T-cell (primary cell): Measurements from ENCODE around the gene NKIRAS1. TPM values are rescaled to one million over a fixed set of nuclear protein-coding genes. Genes with fewer than 3 reads are reported as not detected.
"Not testable (repeated sequence)": the region's sequence is repeated elsewhere in the genome, so short reads cannot be mapped to it uniquely, and the experiment has no call there.

ENCODE experiments used
- ATAC-seq, 4 experiments: fragments of 200-7000 bp in 3 of 4; fragments of 150-1000 bp in 1 of 4; cut with Tn5 transposase; replicated peaks in 1 of 4; 1 replicate in 3 of 4; 2 replicates in 1 of 4; pipeline ENCODE4 v1.10.0; 2021; ENCODE audit warnings: moderate library complexity in 3 of 4, mild to moderate bottlenecking in 2 of 4, moderate number of reproducible peaks in 1 of 4
- CTCF ChIA-PET, 2 donors: fragments of 300-600 bp; sonication (Branson Sonifier 250); formaldehyde crosslinking; loops; one replicate each; lab custom pipeline; 2022; ENCODE audit warnings: antibody characterized with exemption in 2 of 2; lab: Charles Lee
- POLR2A ChIA-PET, 2 donors: fragments of 300-600 bp; sonication (Branson Sonifier 250); formaldehyde crosslinking; loops; one replicate each; lab custom pipeline; 2022; ENCODE audit warnings: antibody characterized with exemption in 2 of 2; lab: Charles Lee
- DNase-seq, 35 experiments: peaks; one replicate each; pipeline versions ENCODE4 v3.0.0 to v3.0.0-alpha.2; 2013 to 2023
- H3K27ac ChIP-seq: one replicate; pipeline ENCODE4 v1.5.1; 2013; ENCODE audit warnings: low read length
- H3K27me3 ChIP-seq, 2 experiments: replicated peaks in 1 of 2; 1 replicate in 1 of 2; 2 replicates in 1 of 2; pipeline versions ENCODE4 v1.6.1 to v1.7.0; 2013; ENCODE audit warnings: low read length in 1 of 2, mixed read lengths in 1 of 2; ENCODE audit not compliant: control insufficient read depth in 2 of 2, insufficient read depth in 2 of 2; ENCODE audit errors: extremely low read depth in 1 of 2
- H3K36me3 ChIP-seq, 2 donors: 1 replicate in 1 of 2; 2 replicates in 1 of 2; pipeline versions ENCODE4 v1.6.1 to v1.7.0; 2013; ENCODE audit warnings: low read length in 1 of 2; ENCODE audit not compliant: control insufficient read depth in 2 of 2, insufficient read depth in 1 of 2; ENCODE audit errors: extremely low read depth in 1 of 2
- H3K4me1 ChIP-seq, 2 experiments: 1 replicate in 1 of 2; 2 replicates in 1 of 2; pipeline versions ENCODE4 v1.6.1 to v1.7.0; 2013; ENCODE audit warnings: low read length in 2 of 2, mixed read lengths in 1 of 2; ENCODE audit not compliant: insufficient read depth in 2 of 2, control insufficient read depth in 1 of 2; ENCODE audit errors: extremely low read depth in 1 of 2
- H3K4me3 ChIP-seq, 2 donors: 1 replicate in 1 of 2; 2 replicates in 1 of 2; pipeline versions ENCODE4 v1.5.1 to v1.7.0; 2013; ENCODE audit warnings: mild to moderate bottlenecking in 2 of 2, low read length in 1 of 2, moderate library complexity in 1 of 2; ENCODE audit not compliant: control insufficient read depth in 1 of 2; ENCODE audit errors: extremely low read depth in 1 of 2
- H3K9me3 ChIP-seq: 2 replicates; pipeline ENCODE4 v1.7.0; 2013
- H3K27ac Mint-ChIP-seq, 2 donors: one replicate each; pipeline ENCODE4 v1.8.0; 2020 to 2021; ENCODE audit warnings: mild to moderate bottlenecking in 2 of 2, mixed read lengths in 2 of 2
- H3K27me3 Mint-ChIP-seq, 2 donors: one replicate each; pipeline ENCODE4 v1.8.0; 2021 to 2022; ENCODE audit warnings: mixed read lengths in 2 of 2
- H3K36me3 Mint-ChIP-seq: one replicate; pipeline ENCODE4 v1.8.0; 2021; ENCODE audit warnings: mixed read lengths
- H3K4me1 Mint-ChIP-seq, 3 donors: one replicate each; pipeline ENCODE4 v1.8.0; 2020 to 2022; ENCODE audit warnings: mixed read lengths in 3 of 3, mild to moderate bottlenecking in 1 of 3
- H3K4me3 Mint-ChIP-seq, 3 donors: one replicate each; pipeline ENCODE4 v1.8.0; 2020 to 2022; ENCODE audit warnings: mild to moderate bottlenecking in 3 of 3, mixed read lengths in 3 of 3, moderate library complexity in 3 of 3
- H3K9me3 Mint-ChIP-seq, 3 donors: one replicate each; pipeline ENCODE4 v1.8.0; 2020 to 2022; ENCODE audit warnings: mixed read lengths in 3 of 3
- WGBS: methylation state at CpG from one replicate; pipeline ENCODE4 v1.1.5; 2013; ENCODE audit warnings: missing lambda C conversion rate; ENCODE audit not compliant: insufficient coverage; 5-methylcytosine and 5-hydroxymethylcytosine counted together
- total RNA-seq, 35 experiments: library from RNA in 6 of 35; stranded (reverse) in 6 of 35; fragments of 120-200 nt in 1 of 35; gene quantifications; one replicate each; pipeline versions ENCODE4 v1.2.1 to v1.2.4 and lab custom pipeline; 2013 to 2026

The NKIRAS1 gene
- total RNA-seq, 5 donors from 2014 or later (not counting 1 experiment from before 2014, with no cell fraction given): 2.2 to 4.1 (median 3.6) TPM

DNA sequence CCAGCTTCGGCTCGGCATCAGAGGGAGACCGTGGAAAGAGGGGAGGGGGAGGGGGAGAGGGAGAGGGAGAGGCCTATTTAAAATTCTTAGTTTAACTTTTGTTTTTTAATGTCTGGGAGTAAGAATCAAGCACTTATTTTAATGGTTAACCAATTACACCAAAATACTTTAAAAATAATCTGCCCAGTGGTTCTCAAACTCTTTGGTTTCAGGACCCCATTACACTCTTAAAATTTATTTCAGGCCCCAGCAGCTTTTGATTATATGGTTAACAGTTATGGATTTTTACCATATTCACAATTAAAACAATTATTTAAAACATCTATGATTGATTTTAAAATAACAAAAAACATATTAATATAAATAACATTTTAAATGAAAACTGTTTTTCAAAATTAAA lies 44.5 kb downstream of the NKIRAS1 start:
- H3K36me3 Mint-ChIP-seq: no peaks in the 10 kb centered on the region
- no peaks in the 10 kb centered on the region for H3K9me3 Mint-ChIP-seq
- Histone ChIP-seq H3K27ac (no peak overlapping the region), H3K9me3 (no peaks in the 10 kb centered on the region), H3K27me3 (no peaks in the 10 kb centered on the region), H3K36me3 (no peaks in the 10 kb centered on the region), H3K4me3 (no peak overlapping the region), H3K4me1 (no peaks in the 10 kb centered on the region)
- peaks cover 40 to 51% (median 42%) of the 10 kb centered on the region in 3 donors for H3K4me1 Mint-ChIP-seq
- DNase-seq: no peak
- CTCF ChIA-PET: no interaction called here
- no peak for ATAC-seq
- H3K27ac Mint-ChIP-seq: no peak overlapping the region
- POLR2A ChIA-PET: no interaction called here
- no peak overlapping the region for H3K4me3 Mint-ChIP-seq
- no peaks in the 10 kb centered on the region for H3K27me3 Mint-ChIP-seq
- WGBS: no CpG with 5 or more reads among the region's 3 CpGs

DNA sequence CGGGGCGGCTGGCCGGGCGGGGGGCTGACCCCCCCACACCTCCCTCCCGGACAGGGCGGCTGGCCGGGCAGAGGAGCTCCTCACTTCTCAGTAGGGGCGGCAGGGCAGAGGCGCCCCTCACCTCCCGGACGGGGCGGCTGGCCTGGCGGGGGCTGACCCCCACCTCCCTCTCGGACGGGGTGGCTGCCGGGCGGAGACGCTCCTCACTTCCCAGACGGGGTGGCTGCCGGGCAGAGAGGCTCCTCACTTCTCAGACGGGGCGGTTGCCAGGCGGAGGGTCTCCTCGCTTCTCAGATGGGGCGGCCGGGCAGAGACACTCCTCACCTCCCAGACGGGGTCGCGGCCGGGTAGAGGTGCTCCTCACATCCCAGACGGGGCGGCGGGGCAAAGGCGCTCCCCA lies 45.4 kb downstream of the NKIRAS1 start:
- H3K9me3 ChIP-seq, H3K4me3 ChIP-seq, H3K9me3 Mint-ChIP-seq, ATAC-seq, POLR2A ChIA-PET, H3K27me3 Mint-ChIP-seq, H3K36me3 Mint-ChIP-seq, DNase-seq, H3K27me3 ChIP-seq, H3K36me3 ChIP-seq, H3K27ac ChIP-seq, H3K27ac Mint-ChIP-seq, CTCF ChIA-PET, H3K4me3 Mint-ChIP-seq, H3K4me1 ChIP-seq: not testable (repeated sequence)
- WGBS: no CpG with 5 or more reads among the region's 34 CpGs
- peaks cover 39 to 48% (median 41%) of the 10 kb centered on the region in 3 donors for H3K4me1 Mint-ChIP-seq

DNA sequence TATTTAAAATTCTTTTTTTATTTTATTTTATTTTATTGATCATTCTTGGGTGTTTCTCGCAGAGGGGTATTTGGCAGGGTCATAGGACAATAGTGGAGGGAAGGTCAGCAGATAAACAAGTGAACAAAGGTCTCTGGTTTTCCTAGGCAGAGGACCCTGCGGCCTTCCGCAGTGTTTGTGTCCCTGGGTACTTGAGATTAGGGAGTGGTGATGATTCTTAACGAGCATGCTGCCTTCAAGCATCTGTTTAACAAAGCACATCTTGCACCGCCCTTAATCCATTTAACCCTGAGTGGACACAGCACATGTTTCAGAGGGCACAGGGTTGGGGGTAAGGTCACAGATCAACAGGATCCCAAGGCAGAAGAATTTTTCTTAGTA lies 46.1 kb downstream of the NKIRAS1 start:
- H3K27me3 ChIP-seq, H3K4me3 Mint-ChIP-seq, H3K27ac ChIP-seq, H3K4me1 ChIP-seq, DNase-seq, H3K9me3 ChIP-seq, H3K4me3 ChIP-seq, H3K36me3 Mint-ChIP-seq, CTCF ChIA-PET, H3K9me3 Mint-ChIP-seq, H3K27me3 Mint-ChIP-seq, H3K36me3 ChIP-seq, POLR2A ChIA-PET, ATAC-seq, H3K27ac Mint-ChIP-seq: not testable (repeated sequence)
- WGBS: no CpG with 5 or more reads among the region's 5 CpGs
- peaks cover 41 to 48% (median 45%) of the 10 kb centered on the region in 3 donors for H3K4me1 Mint-ChIP-seq

DNA sequence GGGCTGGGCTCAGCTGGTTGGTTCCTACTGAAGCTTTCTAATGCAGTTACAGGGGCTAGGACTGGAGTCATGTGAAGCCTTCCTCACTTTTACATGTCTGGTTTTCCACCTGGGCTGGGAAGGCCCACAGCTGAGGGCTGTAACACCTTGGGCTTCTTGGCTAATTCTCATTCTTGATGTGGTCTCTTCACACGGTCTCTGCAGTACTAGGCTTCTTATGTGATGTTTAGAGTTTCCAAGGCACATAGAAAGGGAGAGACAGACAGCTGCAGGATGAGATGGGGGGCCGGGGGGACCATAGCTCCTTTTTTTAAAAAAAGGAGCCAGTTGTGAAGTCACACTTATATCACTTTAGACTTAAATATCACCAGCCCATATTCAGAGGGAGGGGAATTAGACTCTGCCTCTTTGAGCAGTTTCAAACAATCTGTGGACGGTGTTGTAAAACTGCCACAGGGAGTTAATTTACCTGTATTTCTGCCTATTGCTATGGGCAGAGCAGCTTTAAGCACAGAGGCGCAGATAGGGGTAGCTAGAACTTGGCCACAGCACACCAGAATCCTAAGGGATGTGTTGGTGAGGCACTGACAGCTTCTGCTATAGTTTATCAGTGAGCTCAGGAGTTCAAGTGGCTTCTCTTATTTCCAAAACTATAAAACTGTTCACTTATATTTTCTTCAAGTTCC lies 46.7 kb downstream of the NKIRAS1 start:
- POLR2A ChIA-PET: interaction anchor here in 1 of 2 donors (0.7 to 0.8 kb wide), 2 partner anchors 52 to 188 kb away, joined by 3 to 5 read pairs; no protein-coding TSS in a partner anchor
- no peak overlapping the region for H3K27ac Mint-ChIP-seq
- H3K4me3 Mint-ChIP-seq: no peak overlapping the region
- WGBS: no CpG with 5 or more reads among the region's 4 CpGs
- Histone ChIP-seq H3K27me3 (no peaks in the 10 kb centered on the region), H3K27ac (no peak overlapping the region), H3K4me3 (no peak overlapping the region), H3K4me1 (no peaks in the 10 kb centered on the region), H3K9me3 (no peaks in the 10 kb centered on the region), H3K36me3 (peaks cover 0 to 2% of the 10 kb centered on the region in 2 donors)
- H3K36me3 Mint-ChIP-seq: no peaks in the 10 kb centered on the region
- no peaks in the 10 kb centered on the region for H3K27me3 Mint-ChIP-seq
- CTCF ChIA-PET: interaction anchor here in 1 of 2 donors (0.6 kb wide), 1 partner anchor 17 kb away, joined by 3 read pairs; no protein-coding TSS in a partner anchor
- DNase-seq (no peak), ATAC-seq (no peak)
- no peaks in the 10 kb centered on the region for H3K9me3 Mint-ChIP-seq
- H3K4me1 Mint-ChIP-seq: peaks cover 45 to 47% (median 47%) of the 10 kb centered on the region in 3 donors

DNA sequence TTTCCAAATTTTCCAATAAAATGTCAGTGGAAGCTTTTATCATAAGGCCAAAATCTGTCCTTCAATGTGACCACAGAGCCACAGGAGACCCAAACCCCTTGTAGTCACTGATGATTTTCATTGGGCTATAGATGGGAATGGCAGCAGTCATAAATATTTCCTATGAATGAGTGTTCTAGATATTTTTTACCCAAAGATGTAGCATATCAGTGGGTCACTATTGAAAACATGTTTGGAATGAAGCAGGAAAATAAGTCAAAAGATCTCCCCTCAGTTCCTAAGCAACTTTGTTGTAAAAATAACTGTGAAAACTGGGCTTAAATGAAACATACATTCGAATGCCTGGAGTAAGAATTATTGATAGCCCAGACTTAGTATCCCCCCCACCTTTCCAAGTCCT lies 49.0 kb downstream of the NKIRAS1 start:
- no peaks in the 10 kb centered on the region for H3K27me3 Mint-ChIP-seq
- no peaks in the 10 kb centered on the region for H3K9me3 ChIP-seq
- ATAC-seq: no peak
- no peak overlapping the region for H3K27ac Mint-ChIP-seq
- DNase-seq: no peak
- H3K4me3 ChIP-seq: no peak overlapping the region
- peaks cover 47 to 51% (median 51%) of the 10 kb centered on the region in 3 donors for H3K4me1 Mint-ChIP-seq
- CTCF ChIA-PET: no interaction called here
- peaks cover 7% of the 10 kb centered on the region for H3K36me3 Mint-ChIP-seq
- POLR2A ChIA-PET: no interaction called here
- no peaks in the 10 kb centered on the region for H3K27me3 ChIP-seq
- no CpG with 5 or more reads among the region's 1 CpG for WGBS
- no peak overlapping the region for H3K27ac ChIP-seq
- H3K4me3 Mint-ChIP-seq: no peak overlapping the region
- no peaks in the 10 kb centered on the region for H3K4me1 ChIP-seq
- no peaks in the 10 kb centered on the region for H3K9me3 Mint-ChIP-seq
- H3K36me3 ChIP-seq: peaks cover 0 to 2% of the 10 kb centered on the region in 2 donors

DNA sequence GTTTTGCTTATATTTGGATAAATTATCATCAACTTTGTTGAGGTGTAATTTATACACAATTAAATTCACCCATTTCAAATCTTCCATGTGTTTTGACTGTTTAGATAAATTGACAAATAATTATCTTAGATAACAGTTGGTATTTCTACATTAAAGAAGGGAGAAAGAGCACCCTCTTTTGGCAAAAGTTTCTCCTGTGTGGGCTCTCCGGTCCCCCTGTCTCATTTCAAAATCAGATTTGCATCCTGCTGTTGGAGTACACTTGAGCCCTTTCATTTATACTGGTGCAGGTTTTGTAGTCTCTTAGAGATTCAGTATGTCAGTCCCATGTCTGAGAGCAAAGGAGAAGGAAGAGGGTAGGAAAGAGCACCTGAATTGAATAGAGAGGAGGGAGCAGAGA lies 49.4 kb downstream of the NKIRAS1 start:
- Mint-ChIP-seq H3K9me3 (no peaks in the 10 kb centered on the region), H3K27me3 (no peaks in the 10 kb centered on the region), H3K4me3 (no peak overlapping the region), H3K4me1 (peaks cover 47 to 55% (median 54%) of the 10 kb centered on the region in 3 donors), H3K36me3 (peaks cover 8% of the 10 kb centered on the region), H3K27ac (no peak overlapping the region)
- WGBS: no CpG with 5 or more reads among the region's 1 CpG
- Histone ChIP-seq H3K4me3 (no peak overlapping the region), H3K27me3 (no peaks in the 10 kb centered on the region), H3K36me3 (peaks cover 0 to 2% of the 10 kb centered on the region in 2 donors), H3K27ac (no peak overlapping the region), H3K4me1 (no peaks in the 10 kb centered on the region), H3K9me3 (no peaks in the 10 kb centered on the region)
- ATAC-seq: no peak
- POLR2A ChIA-PET: no interaction called here
- DNase-seq: no peak
- CTCF ChIA-PET: no interaction called here
